Skeletal muscle tissue (tissue), 4 donors: ENCODE measurements around the gene GJD4. TPM values are rescaled to one million over a fixed set of nuclear protein-coding genes. Genes with fewer than 3 reads are reported as not detected.

ENCODE experiments used
- H3K27ac ChIP-seq: one replicate; pipeline ENCODE4 v1.7.0; 2013; ENCODE audit warnings: mild to moderate bottlenecking, low read depth, low read length, inconsistent platforms
- H3K27me3 ChIP-seq, 3 donors: one replicate each; pipeline ENCODE4 v1.7.0; 2013; ENCODE audit warnings: low read length in 3 of 3; ENCODE audit not compliant: control insufficient read depth in 3 of 3, insufficient read depth in 3 of 3
- H3K36me3 ChIP-seq, 3 donors: one replicate each; pipeline ENCODE4 v1.7.0; 2013; ENCODE audit warnings: low read length in 3 of 3; ENCODE audit not compliant: control insufficient read depth in 3 of 3, insufficient read depth in 3 of 3
- H3K4me1 ChIP-seq, 3 donors: one replicate each; pipeline ENCODE4 v1.7.0; 2013; ENCODE audit warnings: low read length in 3 of 3, mild to moderate bottlenecking in 3 of 3; ENCODE audit not compliant: control insufficient read depth in 3 of 3, insufficient read depth in 3 of 3
- H3K4me3 ChIP-seq, 3 donors: one replicate each; pipeline ENCODE4 v1.7.0; 2013; ENCODE audit warnings: low read length in 3 of 3
- H3K9ac ChIP-seq, 3 donors: one replicate each; pipeline ENCODE4 v1.7.0; 2013; ENCODE audit warnings: low read length in 3 of 3, mild to moderate bottlenecking in 3 of 3, moderate library complexity in 2 of 3, low read depth in 1 of 3
- H3K9me3 ChIP-seq, 3 donors: one replicate each; pipeline ENCODE4 v1.7.0; 2013; ENCODE audit warnings: low read length in 3 of 3; ENCODE audit not compliant: control insufficient read depth in 3 of 3
- total RNA-seq: library from RNA; depleted of rRNA; stranded (reverse); fragments of >200 nt; gene quantifications from one replicate; pipeline ENCODE4 v1.2.3, GENCODE V29; 2014
- donor health status: Osteomylitis.

GJD4 gene
- total RNA-seq, 1 donor from 2014 or later, result 2.1 TPM

- peaks cover 11 to 31% (median 17%) of the 10 kb centered on the region in 3 donors for H3K36me3 ChIP-seq
- H3K27me3 ChIP-seq, result no peaks in the 10 kb centered on the region
- no peak overlapping the region for H3K27ac ChIP-seq
- no peak overlapping the region for H3K4me3 ChIP-seq
- H3K9ac ChIP-seq, result no peak overlapping the region
- peaks cover 22 to 26% (median 22%) of the 10 kb centered on the region in 3 donors for H3K4me1 ChIP-seq
- no peaks in the 10 kb centered on the region for H3K9me3 ChIP-seq
Observed at GRCh38 chr10:35567951-35568350, 37.2 kb upstream of the GJD4 start.

- Histone ChIP-seq H3K9ac (no peak overlapping the region), H3K27me3 (no peaks in the 10 kb centered on the region), H3K27ac (no peak overlapping the region), H3K36me3 (peaks cover 13 to 31% (median 17%) of the 10 kb centered on the region in 3 donors), H3K4me1 (peaks cover 22 to 26% (median 22%) of the 10 kb centered on the region in 3 donors), H3K9me3 (no peaks in the 10 kb centered on the region), H3K4me3 (no peak overlapping the region)
Observed at GRCh38 chr10:35568483-35569015, 36.6 kb upstream of the GJD4 start.

- peaks cover 20 to 23% (median 21%) of the 10 kb centered on the region in 3 donors for H3K4me1 ChIP-seq
- no peak overlapping the region for H3K9ac ChIP-seq
- no peak overlapping the region for H3K27ac ChIP-seq
- H3K27me3 ChIP-seq, result no peaks in the 10 kb centered on the region
- no peak overlapping the region for H3K4me3 ChIP-seq
- peaks cover 15 to 31% (median 17%) of the 10 kb centered on the region in 3 donors for H3K36me3 ChIP-seq
- H3K9me3 ChIP-seq, result no peaks in the 10 kb centered on the region
Observed at GRCh38 chr10:35569111-35569707, 35.9 kb upstream of the GJD4 start.

- H3K4me1 ChIP-seq, result peaks cover 14 to 17% (median 15%) of the 10 kb centered on the region in 3 donors
- no peak overlapping the region for H3K27ac ChIP-seq
- H3K9me3 ChIP-seq, result no peaks in the 10 kb centered on the region
- no peak overlapping the region for H3K4me3 ChIP-seq
- H3K36me3 ChIP-seq, result peaks cover 15 to 35% (median 17%) of the 10 kb centered on the region in 3 donors
- no peak overlapping the region for H3K9ac ChIP-seq
- H3K27me3 ChIP-seq, result no peaks in the 10 kb centered on the region
Observed at GRCh38 chr10:35569836-35570235, 35.3 kb upstream of the GJD4 start.

GRCh38 chr10:35570397-35570796 lies 34.7 kb upstream of the GJD4 start:
- Histone ChIP-seq H3K27me3 (no peaks in the 10 kb centered on the region), H3K4me3 (no peak overlapping the region), H3K36me3 (peaks cover 15 to 35% (median 17%) of the 10 kb centered on the region in 3 donors), H3K9me3 (no peaks in the 10 kb centered on the region), H3K27ac (no peak overlapping the region), H3K4me1 (peaks cover 9 to 12% (median 9%) of the 10 kb centered on the region in 3 donors), H3K9ac (no peak overlapping the region)

GRCh38 chr10:35572583-35572982 lies 32.6 kb upstream of the GJD4 start:
- H3K4me1 ChIP-seq, result no peaks in the 10 kb centered on the region
- no peak overlapping the region for H3K4me3 ChIP-seq
- H3K36me3 ChIP-seq, result peaks cover 11 to 29% (median 17%) of the 10 kb centered on the region in 3 donors
- H3K27me3 ChIP-seq, result no peaks in the 10 kb centered on the region
- H3K9me3 ChIP-seq, result no peaks in the 10 kb centered on the region
- H3K9ac ChIP-seq, result no peak overlapping the region
- no peak overlapping the region for H3K27ac ChIP-seq

GRCh38 chr10:35573796-35574195 lies 31.3 kb upstream of the GJD4 start:
- H3K27ac ChIP-seq, result no peak overlapping the region
- H3K9ac ChIP-seq, result no peak overlapping the region
- H3K36me3 ChIP-seq, result peaks cover 10 to 17% (median 11%) of the 10 kb centered on the region in 3 donors
- H3K27me3 ChIP-seq, result peaks cover 0 to 4% (median 0%) of the 10 kb centered on the region in 3 donors
- no peaks in the 10 kb centered on the region for H3K9me3 ChIP-seq
- no peak overlapping the region for H3K4me3 ChIP-seq
- peaks cover 0 to 4% (median 0%) of the 10 kb centered on the region in 3 donors for H3K4me1 ChIP-seq

GRCh38 chr10:35574924-35575352 lies 30.2 kb upstream of the GJD4 start:
- no peaks in the 10 kb centered on the region for H3K9me3 ChIP-seq
- H3K27ac ChIP-seq, result no peak overlapping the region
- H3K9ac ChIP-seq, result no peak overlapping the region
- H3K36me3 ChIP-seq, result peaks cover 0 to 10% (median 4%) of the 10 kb centered on the region in 3 donors
- H3K4me1 ChIP-seq, result peaks cover 0 to 4% (median 0%) of the 10 kb centered on the region in 3 donors
- H3K4me3 ChIP-seq, result no peak overlapping the region
- H3K27me3 ChIP-seq, result peaks cover 0 to 4% (median 0%) of the 10 kb centered on the region in 3 donors

- Histone ChIP-seq H3K4me3 (no peak overlapping the region), H3K36me3 (peaks cover 0 to 7% (median 4%) of the 10 kb centered on the region in 3 donors), H3K4me1 (peaks cover 0 to 5% (median 4%) of the 10 kb centered on the region in 3 donors), H3K27me3 (peaks cover 0 to 4% (median 0%) of the 10 kb centered on the region in 3 donors), H3K27ac (no peak overlapping the region), H3K9ac (no peak overlapping the region), H3K9me3 (no peaks in the 10 kb centered on the region)
Observed at GRCh38 chr10:35575640-35576039, 29.5 kb upstream of the GJD4 start.

- Histone ChIP-seq H3K4me1 (peaks cover 0 to 5% (median 4%) of the 10 kb centered on the region in 3 donors), H3K27me3 (peaks cover 0 to 4% (median 2%) of the 10 kb centered on the region in 3 donors), H3K27ac (no peak overlapping the region), H3K36me3 (peaks cover 0 to 7% (median 4%) of the 10 kb centered on the region in 3 donors), H3K4me3 (no peak overlapping the region), H3K9me3 (no peaks in the 10 kb centered on the region), H3K9ac (no peak overlapping the region)
Observed at GRCh38 chr10:35576730-35577129, 28.4 kb upstream of the GJD4 start.
